Upper lobe of right lung (tissue), 1 donor: ENCODE results near the gene CNTNAP5. TPM values are rescaled to one million over a fixed set of nuclear protein-coding genes. Genes with fewer than 3 reads are reported as not detected.

Experiments used
- ATAC-seq: fragments of 200-7000 bp; cut with Tn5 transposase; one replicate; pipeline ENCODE4 v1.9.1; 2020; ENCODE audit warnings: mild to moderate bottlenecking, moderate library complexity
- DNase-seq: peaks from one replicate; pipeline ENCODE4 v3.0.0-alpha.2; 2020
- H3K27ac ChIP-seq: fragments of 200-600 bp; one replicate; pipeline ENCODE4 v1.8.0; 2022
- H3K27me3 ChIP-seq: fragments of 200-600 bp; one replicate; pipeline ENCODE4 v1.8.0; 2022; ENCODE audit warnings: mild to moderate bottlenecking
- H3K36me3 ChIP-seq: fragments of 200-600 bp; one replicate; pipeline ENCODE4 v1.8.0; 2022
- H3K4me1 ChIP-seq: fragments of 200-600 bp; one replicate; pipeline ENCODE4 v1.8.0; 2022
- H3K4me3 ChIP-seq: fragments of 200-600 bp; one replicate; pipeline ENCODE4 v1.8.0; 2022; ENCODE audit warnings: mild to moderate bottlenecking
- H3K9me3 ChIP-seq: fragments of 200-600 bp; one replicate; pipeline ENCODE4 v1.8.0; 2022
- intact Hi-C: fragments of 100-400 bp; cut with DNase I; formaldehyde crosslinking; loops from one replicate; pipeline ENCODE4 v1.11.0; 2022
- total RNA-seq: library from RNA; stranded (reverse); fragmentation: NEBNext Ultra II Directional; extraction: Animal tissue kit (Norgen Biotek cat#: 25700); gene quantifications from one replicate; pipeline ENCODE4 v1.2.1, GENCODE V29; 2021
- TF ChIP-seq, protein P1 (sequence below): fragments of 200-600 bp; IDR thresholded peaks from one replicate; pipeline ENCODE4 v1.8.0; 2022; ENCODE audit warnings: antibody characterized with exemption
- donor health status: DM: no; HTN: yes; CAD: no; lungs with severe emphysema.

Gene CNTNAP5
- total RNA-seq, 1 donor from 2014 or later, result not detected

DNA sequence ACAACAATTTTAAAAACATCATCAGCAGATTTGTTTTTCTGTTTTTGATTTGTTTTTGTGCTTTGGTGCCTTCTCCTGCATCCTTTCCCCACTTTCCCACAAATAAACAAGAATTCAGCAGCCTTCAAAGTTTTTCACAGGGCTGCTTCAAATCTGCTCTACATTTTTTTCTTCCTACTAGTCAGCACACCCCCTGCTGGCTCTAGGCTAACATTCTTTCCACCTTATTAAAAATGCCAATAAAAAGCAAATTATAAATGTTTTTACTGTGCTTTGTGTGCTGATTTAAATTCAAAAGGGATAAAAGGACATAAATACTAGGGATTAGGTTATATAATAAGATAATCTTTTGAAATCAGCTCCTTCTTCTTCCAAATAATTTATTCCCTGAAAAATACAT lies 6.2 kb upstream of the CNTNAP5 start:
- no peak overlapping the region for H3K4me3 ChIP-seq
- DNase-seq (no peak), ATAC-seq (no peak)
- H3K27ac ChIP-seq, result no peak overlapping the region
- intact Hi-C loops, result no loop called here
- peaks cover 12% of the 10 kb centered on the region for H3K27me3 ChIP-seq
- H3K36me3 ChIP-seq, result no peaks in the 10 kb centered on the region
- no peaks in the 10 kb centered on the region for H3K9me3 ChIP-seq
- H3K4me1 ChIP-seq, result no peaks in the 10 kb centered on the region
- TF ChIP-seq, protein P1, sequence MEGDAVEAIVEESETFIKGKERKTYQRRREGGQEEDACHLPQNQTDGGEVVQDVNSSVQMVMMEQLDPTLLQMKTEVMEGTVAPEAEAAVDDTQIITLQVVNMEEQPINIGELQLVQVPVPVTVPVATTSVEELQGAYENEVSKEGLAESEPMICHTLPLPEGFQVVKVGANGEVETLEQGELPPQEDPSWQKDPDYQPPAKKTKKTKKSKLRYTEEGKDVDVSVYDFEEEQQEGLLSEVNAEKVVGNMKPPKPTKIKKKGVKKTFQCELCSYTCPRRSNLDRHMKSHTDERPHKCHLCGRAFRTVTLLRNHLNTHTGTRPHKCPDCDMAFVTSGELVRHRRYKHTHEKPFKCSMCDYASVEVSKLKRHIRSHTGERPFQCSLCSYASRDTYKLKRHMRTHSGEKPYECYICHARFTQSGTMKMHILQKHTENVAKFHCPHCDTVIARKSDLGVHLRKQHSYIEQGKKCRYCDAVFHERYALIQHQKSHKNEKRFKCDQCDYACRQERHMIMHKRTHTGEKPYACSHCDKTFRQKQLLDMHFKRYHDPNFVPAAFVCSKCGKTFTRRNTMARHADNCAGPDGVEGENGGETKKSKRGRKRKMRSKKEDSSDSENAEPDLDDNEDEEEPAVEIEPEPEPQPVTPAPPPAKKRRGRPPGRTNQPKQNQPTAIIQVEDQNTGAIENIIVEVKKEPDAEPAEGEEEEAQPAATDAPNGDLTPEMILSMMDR, result no peak

DNA sequence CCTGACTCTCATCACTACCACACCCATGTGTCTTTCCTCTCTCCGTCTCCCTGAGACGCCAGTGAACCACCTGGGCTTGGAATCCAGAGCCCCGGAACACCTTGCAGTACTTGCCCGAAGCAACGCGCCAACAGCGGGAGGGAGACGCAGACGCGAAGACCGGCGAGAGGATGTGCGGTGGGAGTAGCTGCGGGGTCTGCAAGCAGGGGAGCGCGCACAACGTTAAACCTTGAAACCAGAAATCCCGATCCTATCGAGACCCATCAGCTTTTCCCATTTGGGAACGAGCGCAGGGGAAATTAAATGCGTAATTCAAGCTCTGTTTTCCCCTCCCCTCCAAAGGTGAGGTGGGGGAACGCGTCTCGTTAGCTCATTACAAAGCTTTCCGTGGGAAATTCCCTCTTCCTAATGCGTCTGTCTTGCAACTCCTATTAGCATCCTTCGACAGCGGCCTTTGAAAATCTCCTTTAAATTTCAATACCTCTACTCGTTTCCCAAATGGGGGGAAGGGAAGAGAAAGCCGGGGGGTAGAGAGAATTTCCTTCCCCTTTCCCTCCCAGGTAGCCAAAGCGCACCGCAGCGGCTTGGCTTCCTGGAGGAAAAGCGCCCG lies 421 bp upstream of the CNTNAP5 start:
- Histone ChIP-seq H3K9me3 (no peaks in the 10 kb centered on the region), H3K4me3 (no peak overlapping the region), H3K4me1 (no peaks in the 10 kb centered on the region), H3K27me3 (peaks cover 38% of the 10 kb centered on the region), H3K27ac (no peak overlapping the region), H3K36me3 (no peaks in the 10 kb centered on the region)
- no peak for ATAC-seq
- intact Hi-C loops, result no loop called here
- TF ChIP-seq, protein P1, result no peak
- no peak for DNase-seq

DNA sequence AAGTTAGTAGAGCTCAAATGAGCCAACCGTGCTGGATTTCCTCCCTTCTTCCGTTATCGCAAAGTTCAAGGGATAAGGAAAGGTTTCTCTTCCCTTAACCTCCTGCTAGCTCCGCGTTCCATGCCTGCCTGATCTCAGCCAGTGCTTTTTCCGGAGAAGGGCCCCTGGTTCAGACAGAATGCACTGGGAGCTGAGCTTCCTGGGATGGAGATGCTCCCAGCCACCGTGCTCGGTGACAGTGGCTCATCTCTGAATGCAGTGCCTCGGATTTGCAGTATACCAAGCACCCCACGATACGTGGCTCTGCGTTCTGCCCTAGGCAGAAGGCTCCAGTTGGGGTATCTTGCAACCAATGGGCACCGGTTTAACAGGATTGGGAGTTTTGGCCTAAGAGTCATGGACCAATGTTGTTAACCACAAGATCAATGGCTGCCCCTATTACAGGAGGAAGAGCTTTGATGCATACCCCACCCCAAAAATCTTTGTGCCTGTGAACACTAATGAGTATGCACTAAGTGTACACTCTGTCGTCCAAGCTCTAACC lies 876 bp downstream of the CNTNAP5 start:
- Histone ChIP-seq H3K36me3 (no peaks in the 10 kb centered on the region), H3K9me3 (no peaks in the 10 kb centered on the region), H3K27me3 (peaks cover 38% of the 10 kb centered on the region), H3K4me1 (no peaks in the 10 kb centered on the region), H3K4me3 (no peak overlapping the region), H3K27ac (no peak overlapping the region)
- TF ChIP-seq, protein P1, result no peak
- ATAC-seq (no peak), DNase-seq (no peak)
- intact Hi-C loops, result no loop called here

DNA sequence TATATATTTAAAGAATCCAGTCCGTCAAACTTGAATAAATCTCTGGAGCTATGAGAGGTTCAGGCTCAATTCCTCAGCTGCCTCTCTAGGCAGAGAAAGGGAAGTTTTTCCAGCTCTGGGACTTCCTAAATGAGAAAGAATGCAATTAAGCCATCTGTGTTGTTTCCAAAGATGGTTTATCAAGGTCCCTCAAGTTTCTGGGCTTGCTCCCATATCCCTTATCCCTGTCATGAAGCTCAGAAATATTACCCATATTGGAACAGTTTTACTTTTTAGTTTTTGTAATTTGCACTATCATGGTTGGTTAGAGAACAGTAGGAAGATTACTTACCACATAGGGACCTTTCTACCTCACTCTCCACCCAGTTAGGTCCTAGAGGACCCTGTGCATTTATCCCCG lies 1.4 kb downstream of the CNTNAP5 start:
- no peaks in the 10 kb centered on the region for H3K9me3 ChIP-seq
- no peak overlapping the region for H3K4me3 ChIP-seq
- peaks cover 38% of the 10 kb centered on the region for H3K27me3 ChIP-seq
- no peak overlapping the region for H3K27ac ChIP-seq
- no peak for ATAC-seq
- no peaks in the 10 kb centered on the region for H3K4me1 ChIP-seq
- DNase-seq, result no peak
- TF ChIP-seq, protein P1, result no peak
- intact Hi-C loops, result no loop called here
- no peaks in the 10 kb centered on the region for H3K36me3 ChIP-seq

DNA sequence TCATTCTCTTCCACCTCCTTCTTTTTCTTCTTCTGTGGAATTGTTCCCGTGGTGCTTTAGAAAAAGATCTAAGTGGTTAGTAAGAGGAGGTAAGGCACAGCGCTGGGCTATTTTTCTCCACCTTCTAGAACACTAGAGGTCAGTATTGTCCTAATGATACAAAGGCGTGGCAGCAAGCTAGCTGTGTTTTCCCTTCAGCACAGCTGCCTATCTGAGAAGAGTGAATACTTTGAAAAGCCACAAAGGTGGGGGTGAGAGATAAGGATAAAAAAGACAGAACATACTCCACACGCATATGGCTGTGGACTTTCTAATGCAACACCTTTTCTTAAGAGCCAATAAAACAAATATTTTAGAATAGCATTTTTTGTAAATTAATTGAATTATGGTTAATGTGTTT lies 2.1 kb downstream of the CNTNAP5 start:
- peaks cover 38% of the 10 kb centered on the region for H3K27me3 ChIP-seq
- peak; percentile 77 for ATAC-seq
- no peaks in the 10 kb centered on the region for H3K4me1 ChIP-seq
- no peaks in the 10 kb centered on the region for H3K36me3 ChIP-seq
- TF ChIP-seq, protein P1, result peak; percentile 56
- intact Hi-C loops, result no loop called here
- H3K9me3 ChIP-seq, result no peaks in the 10 kb centered on the region
- DNase-seq, result no peak
- no peak overlapping the region for H3K27ac ChIP-seq
- H3K4me3 ChIP-seq, result no peak overlapping the region
